Spleen (tissue), 13 donors: ENCODE results near the gene L3HYPDH. TPM values are rescaled to one million over a fixed set of nuclear protein-coding genes. Genes with fewer than 3 reads are reported as not detected.
A peak's percentile ranks its signal among the peaks of the same experiment; 100 is the strongest.

Source experiments
- DNase-seq: peaks from one replicate; pipeline ENCODE4 v3.0.0-alpha.2; 2020
- H3K27ac ChIP-seq, 8 donors: fragments of 200-600 bp; sonication (generic) in 7 of 8; 1 replicate in 4 of 8; 2 replicates in 4 of 8; pipeline versions ENCODE4 v1.5.0 to v1.8.0; 2016 to 2021; ENCODE audit warnings: inconsistent platforms in 4 of 8, mild to moderate bottlenecking in 4 of 8, moderate library complexity in 1 of 8
- H3K27me3 ChIP-seq, 7 donors: fragments of 200-600 bp; sonication (generic) in 6 of 7; replicated peaks in 1 of 7; 1 replicate in 4 of 7; 2 replicates in 3 of 7; pipeline versions ENCODE4 v1.5.0 to v1.8.0; 2016 to 2021; ENCODE audit warnings: inconsistent platforms in 3 of 7, mild to moderate bottlenecking in 1 of 7
- H3K36me3 ChIP-seq, 6 donors: fragments of 200-600 bp; sonication (generic) in 5 of 6; 1 replicate in 4 of 6; 2 replicates in 2 of 6; pipeline versions ENCODE4 v1.5.0 to v1.8.0; 2016 to 2021; ENCODE audit warnings: inconsistent platforms in 2 of 6
- H3K4me1 ChIP-seq, 6 donors: fragments of 200-600 bp; sonication (generic) in 5 of 6; 1 replicate in 3 of 6; 2 replicates in 3 of 6; pipeline versions ENCODE4 v1.5.0 to v1.8.0; 2016 to 2021; ENCODE audit warnings: inconsistent platforms in 3 of 6
- H3K4me3 ChIP-seq, 8 donors: fragments of 200-600 bp; sonication (generic) in 7 of 8; 1 replicate in 4 of 8; 2 replicates in 4 of 8; pipeline versions ENCODE4 v1.5.0 to v1.8.0; 2016 to 2021; ENCODE audit warnings: inconsistent platforms in 4 of 8, mild to moderate bottlenecking in 4 of 8, moderate library complexity in 2 of 8
- H3K9me3 ChIP-seq, 8 donors: fragments of 200-600 bp; sonication (generic) in 7 of 8; 1 replicate in 4 of 8; 2 replicates in 4 of 8; pipeline versions ENCODE4 v1.5.0 to v1.8.0; 2016 to 2021; ENCODE audit warnings: inconsistent platforms in 4 of 8
- POLR2A ChIP-seq, 3 donors: fragments of 450-650 bp; IDR thresholded peaks; one replicate each; pipeline ENCODE4 v1.5.1; 2017; ENCODE audit warnings: antibody characterized with exemption in 3 of 3, mild to moderate bottlenecking in 1 of 3
- POLR2AphosphoS5 ChIP-seq, 3 donors: sonication (generic); formaldehyde crosslinking; IDR thresholded peaks; one replicate each; pipeline ENCODE4 v1.5.1; 2017; ENCODE audit warnings: antibody characterized with exemption in 3 of 3
- WGBS, 5 donors: extraction: QIAGEN DNeasy Blood & Tissue Kit in 3 of 5; methylation state at CpG; one replicate each; pipeline versions ENCODE4 v1.1.5 to v1.1.7; 2013 to 2018; 5-methylcytosine and 5-hydroxymethylcytosine counted together
- intact Hi-C: fragments of 100-400 bp; cut with DNase I; formaldehyde crosslinking; loops from one replicate; pipeline ENCODE4 v1.15.0; 2023; ENCODE audit warnings: low total_unique reads
- long read RNA-seq, 2 donors: transcript quantifications; one replicate each; lab custom pipeline, GENCODE V29; 2026
- polyA plus RNA-seq, 3 donors: library from polyadenylated mRNA; stranded (reverse); fragments of 200-250 nt; gene quantifications; one replicate each; pipeline ENCODE4 v1.2.1, GENCODE V29; 2013
- total RNA-seq, 7 donors: library from RNA; depleted of rRNA in 3 of 7; stranded (reverse); fragments of >200 nt in 3 of 7; fragmentation: NEBNext Ultra II Directional in 4 of 7; extraction: Animal tissue kit (Norgen Biotek cat#: 25700) in 4 of 7; gene quantifications; one replicate each; pipeline versions ENCODE4 v1.1.0 to v1.2.1, GENCODE V29; 2016 to 2021
- TF ChIP-seq, protein P1 (sequence below), 11 experiments: fragments of 200-600 bp in 7 of 11; fragments of 450-650 bp in 4 of 11; sonication (generic) in 4 of 11; IDR thresholded peaks in 8 of 11; conservative IDR thresholded peaks in 3 of 11; 1 replicate in 7 of 11; 2 replicates in 4 of 11; pipeline versions ENCODE4 v1.4.0 to v1.8.0; 2016 to 2021; ENCODE audit warnings: antibody characterized with exemption in 11 of 11, inconsistent platforms in 4 of 11, mild to moderate bottlenecking in 1 of 11
- donor health status: healthy with polysubstance abuse.
- donor health status: DM: no; HTN: no; CAD: no; lungs with moderate emphysema.
- donor health status: DM: no; HTN: no; CAD: no.
- donor health status: Bipolar disorder and iron deficiency.
- donor health status: healthy.
- donor health status: DM: no; HTN: no; CAD: no.
- donor health status: DM: yes; HTN: yes; CAD: no.

The L3HYPDH gene
- 10 to 100 TPM; 24.8 to 71.8 (median 39.2) TPM for total RNA-seq
- polyA plus RNA-seq, result 10 to 100 TPM; 39.9 to 50.2 (median 49.7) TPM
- long read RNA-seq, donor 1, partial matches to known transcripts, result 0 of 3 reads
- long read RNA-seq, donor 1, other reads (novel, unspliced or antisense), result 0 of 3 reads
- long read RNA-seq, donor 2, partial matches to known transcripts, result 0 of 5 reads
- long read RNA-seq, donor 2, other reads (novel, unspliced or antisense), result 0 of 5 reads

GRCh38 chr14:59483819-59484638 is at the start of gene L3HYPDH, which contains the start of gene JKAMP:
Gene L3HYPDH, minus strand, starts transcription at chr14:59484408. Its CDS starts 92 bp downstream, at chr14:59484316.
Gene JKAMP, plus strand, starts transcription at chr14:59484517. Its CDS starts 73 bp downstream, at chr14:59484590.
- intact Hi-C loops, result loop anchor here (10.0 kb wide), 1 partner anchor 611 kb away; the partner anchor contains the start of gene PCNX4
- Histone ChIP-seq H3K27me3 (no peaks in the 10 kb centered on the region), H3K36me3 (peaks cover 0 to 25% (median 10%) of the 10 kb centered on the region in 6 donors), H3K4me1 (peaks cover 36 to 84% (median 68%) of the 10 kb centered on the region in 6 donors), H3K27ac (peak within 1 kb of the TSS; percentile 88 to 97 (median 94)), H3K4me3 (peak within 1 kb of the TSS; percentile 74 to 98 (median 90)), H3K9me3 (no peaks in the 10 kb centered on the region)
- TF ChIP-seq, protein P1, sequence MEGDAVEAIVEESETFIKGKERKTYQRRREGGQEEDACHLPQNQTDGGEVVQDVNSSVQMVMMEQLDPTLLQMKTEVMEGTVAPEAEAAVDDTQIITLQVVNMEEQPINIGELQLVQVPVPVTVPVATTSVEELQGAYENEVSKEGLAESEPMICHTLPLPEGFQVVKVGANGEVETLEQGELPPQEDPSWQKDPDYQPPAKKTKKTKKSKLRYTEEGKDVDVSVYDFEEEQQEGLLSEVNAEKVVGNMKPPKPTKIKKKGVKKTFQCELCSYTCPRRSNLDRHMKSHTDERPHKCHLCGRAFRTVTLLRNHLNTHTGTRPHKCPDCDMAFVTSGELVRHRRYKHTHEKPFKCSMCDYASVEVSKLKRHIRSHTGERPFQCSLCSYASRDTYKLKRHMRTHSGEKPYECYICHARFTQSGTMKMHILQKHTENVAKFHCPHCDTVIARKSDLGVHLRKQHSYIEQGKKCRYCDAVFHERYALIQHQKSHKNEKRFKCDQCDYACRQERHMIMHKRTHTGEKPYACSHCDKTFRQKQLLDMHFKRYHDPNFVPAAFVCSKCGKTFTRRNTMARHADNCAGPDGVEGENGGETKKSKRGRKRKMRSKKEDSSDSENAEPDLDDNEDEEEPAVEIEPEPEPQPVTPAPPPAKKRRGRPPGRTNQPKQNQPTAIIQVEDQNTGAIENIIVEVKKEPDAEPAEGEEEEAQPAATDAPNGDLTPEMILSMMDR (IDR thresholded peaks at IDR 0.05 in 8 of 11, conservative IDR thresholded peaks at IDR 0.05 in 3 of 11), result peak in 9 of 11 experiments; percentile 37 to 78 (median 69)
- TF ChIP-seq POLR2AphosphoS5 (IDR thresholded peaks at IDR 0.05), result peak; percentile 95 to 97 (median 97)
- TF ChIP-seq POLR2A (IDR thresholded peaks at IDR 0.05), result peak in 2 of 3 donors; percentile 4 to 67
- WGBS, 5 donors, result 0 to 1% (median 0%) methylated on average over 63 to 92 of the region's 92 CpGs
- DNase-seq, result peak; percentile 100

DNA sequence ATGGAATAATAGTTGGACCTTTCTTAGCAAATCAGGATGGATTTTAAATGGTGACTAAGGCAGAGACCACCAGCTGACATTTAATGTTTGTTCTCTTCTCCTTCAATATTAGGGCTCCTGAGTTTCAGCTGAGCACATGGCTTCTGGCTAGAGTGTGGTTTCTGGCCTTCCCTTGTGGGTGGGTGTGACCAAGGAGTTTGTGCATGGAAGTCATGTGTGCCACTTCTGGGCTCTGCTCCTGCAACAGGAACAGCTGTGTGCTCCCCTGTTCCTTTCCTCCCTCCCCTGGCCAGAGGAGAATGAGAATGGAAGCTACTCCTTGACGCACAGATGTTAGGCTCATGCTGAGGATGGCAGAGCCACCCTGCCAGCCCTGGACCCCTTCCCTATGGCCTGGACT is 48.2 kb upstream of the L3HYPDH start:
- DNase-seq, result no peak
- Histone ChIP-seq H3K27ac (no peak overlapping the region), H3K4me1 (no peaks in the 10 kb centered on the region), H3K36me3 (no peaks in the 10 kb centered on the region), H3K27me3 (peaks cover 0 to 6% (median 0%) of the 10 kb centered on the region in 7 donors), H3K4me3 (no peak overlapping the region), H3K9me3 (peaks cover 0 to 18% (median 15%) of the 10 kb centered on the region in 8 donors)
- intact Hi-C loops, result no loop called here
- 68 to 94% (median 84%) methylated on average over 1 of the region's 1 CpG for WGBS, 5 donors
- TF ChIP-seq POLR2A (IDR thresholded peaks at IDR 0.05) (no peak), POLR2AphosphoS5 (IDR thresholded peaks at IDR 0.05) (no peak)
- TF ChIP-seq, protein P1 (IDR thresholded peaks at IDR 0.05 in 8 of 11, conservative IDR thresholded peaks at IDR 0.05 in 3 of 11), result no peak

DNA sequence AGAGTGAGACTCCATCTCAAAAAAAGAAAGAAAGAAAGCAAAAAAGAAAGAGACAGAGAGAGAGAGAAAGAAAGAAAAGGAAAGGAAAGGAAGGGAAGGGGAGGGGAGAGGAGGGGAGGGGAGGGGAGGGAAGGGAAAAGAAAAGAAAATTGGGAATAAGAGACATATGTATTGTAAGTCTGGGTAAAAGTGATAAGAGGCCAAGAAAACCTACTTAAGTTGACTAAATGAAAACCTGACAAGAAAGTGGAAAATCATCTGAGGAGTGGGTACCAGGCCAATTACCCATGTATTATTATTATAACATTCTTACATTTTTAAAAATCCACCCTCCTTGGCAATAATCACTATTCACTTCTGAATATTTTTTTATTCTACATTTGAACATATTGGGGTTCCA is 46.1 kb upstream of the L3HYPDH start:
- no peak overlapping the region for H3K27ac ChIP-seq
- peaks cover 0 to 6% (median 0%) of the 10 kb centered on the region in 7 donors for H3K27me3 ChIP-seq
- no peak overlapping the region for H3K4me3 ChIP-seq
- no peaks in the 10 kb centered on the region for H3K36me3 ChIP-seq
- H3K9me3 ChIP-seq, result peaks cover 0 to 18% (median 15%) of the 10 kb centered on the region in 8 donors
- TF ChIP-seq POLR2AphosphoS5 (IDR thresholded peaks at IDR 0.05), result no peak
- TF ChIP-seq, protein P1 (IDR thresholded peaks at IDR 0.05 in 8 of 11, conservative IDR thresholded peaks at IDR 0.05 in 3 of 11), result no peak
- no peak for TF ChIP-seq POLR2A (IDR thresholded peaks at IDR 0.05)
- H3K4me1 ChIP-seq, result no peaks in the 10 kb centered on the region
- intact Hi-C loops, result no loop called here
- no peak for DNase-seq

- intact Hi-C loops, result no loop called here
- 80 to 90% (median 87%) methylated on average over 2 of the region's 2 CpGs for WGBS, 5 donors
- TF ChIP-seq POLR2A (IDR thresholded peaks at IDR 0.05), result no peak
Measured at GRCh38 chr14:59529189-59529588, 45.0 kb upstream of the L3HYPDH start.

More at GRCh38 chr14:59529189-59529588, 45.0 kb upstream of the L3HYPDH start:
- no peaks in the 10 kb centered on the region for H3K4me1 ChIP-seq
- H3K36me3 ChIP-seq, result no peaks in the 10 kb centered on the region
- no peak for DNase-seq
- peaks cover 0 to 18% (median 15%) of the 10 kb centered on the region in 8 donors for H3K9me3 ChIP-seq
- no peak overlapping the region for H3K4me3 ChIP-seq
- peaks cover 0 to 6% (median 0%) of the 10 kb centered on the region in 7 donors for H3K27me3 ChIP-seq
- no peak overlapping the region for H3K27ac ChIP-seq
